Stimulated activated CD4-positive, alpha-beta T cell treated with anti-CD3 and anti-CD28 coated beads, Interleukin-2, amount 100 ng/mL, for 24 hours (primary cell): ENCODE results near the gene AHI1.
"Not testable (repeated sequence)": the region's sequence is repeated elsewhere in the genome, so short reads cannot be mapped to it uniquely, and the experiment has no call there.

ENCODE experiments used
- DNase-seq, 2 donors: peaks; one replicate each; pipeline ENCODE4 v3.0.0-alpha.2; 2020

Gene AHI1

GRCh38 chr6:135505222-135505621, 7.7 kb upstream of the AHI1 start:
- DNase-seq = no peak

- DNase-seq = no peak
These were observed 7.2 kb upstream of the AHI1 start for GRCh38 chr6:135504734-135505133.

- no peak for DNase-seq
These were observed 6.3 kb upstream of the AHI1 start for GRCh38 chr6:135503703-135504475.

GRCh38 chr6:135499441-135500340, 2.2 kb upstream of the AHI1 start:
- no peak for DNase-seq

DNA sequence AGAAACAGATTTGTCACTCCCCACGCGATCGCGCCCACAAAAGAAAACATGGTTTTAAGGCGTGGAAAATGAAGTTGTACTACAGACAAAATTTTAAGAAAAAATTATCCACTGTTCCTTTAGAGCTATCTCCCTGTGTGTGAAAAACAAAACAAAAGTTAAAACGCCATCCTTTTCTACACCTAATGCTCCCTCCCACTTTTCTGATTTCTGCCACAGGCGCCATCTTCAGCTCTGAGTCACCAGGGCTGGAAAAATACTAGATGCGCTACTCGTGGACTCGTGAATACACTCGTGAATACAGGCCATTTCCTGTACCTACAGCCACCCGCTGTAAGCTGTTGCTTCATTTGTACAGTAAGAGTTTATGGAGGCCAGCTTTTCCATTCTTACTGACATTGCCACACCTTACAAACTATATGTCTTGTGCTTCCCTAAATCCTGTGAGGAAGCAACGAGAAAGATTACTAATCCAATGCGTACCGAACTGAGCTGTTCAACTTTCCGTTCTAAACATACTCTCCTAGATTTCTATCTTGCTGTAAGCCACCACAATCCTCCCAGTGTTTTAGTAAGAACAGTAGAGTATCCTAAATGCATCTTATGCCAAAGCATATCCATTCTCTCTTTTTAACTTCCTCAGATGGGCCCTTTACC, 773 bp upstream of the AHI1 start:
- peak; percentile 57 to 70 for DNase-seq

- DNase-seq = no peak
These were observed 634 bp downstream of the AHI1 start for GRCh38 chr6:135496800-135497411.

DNA sequence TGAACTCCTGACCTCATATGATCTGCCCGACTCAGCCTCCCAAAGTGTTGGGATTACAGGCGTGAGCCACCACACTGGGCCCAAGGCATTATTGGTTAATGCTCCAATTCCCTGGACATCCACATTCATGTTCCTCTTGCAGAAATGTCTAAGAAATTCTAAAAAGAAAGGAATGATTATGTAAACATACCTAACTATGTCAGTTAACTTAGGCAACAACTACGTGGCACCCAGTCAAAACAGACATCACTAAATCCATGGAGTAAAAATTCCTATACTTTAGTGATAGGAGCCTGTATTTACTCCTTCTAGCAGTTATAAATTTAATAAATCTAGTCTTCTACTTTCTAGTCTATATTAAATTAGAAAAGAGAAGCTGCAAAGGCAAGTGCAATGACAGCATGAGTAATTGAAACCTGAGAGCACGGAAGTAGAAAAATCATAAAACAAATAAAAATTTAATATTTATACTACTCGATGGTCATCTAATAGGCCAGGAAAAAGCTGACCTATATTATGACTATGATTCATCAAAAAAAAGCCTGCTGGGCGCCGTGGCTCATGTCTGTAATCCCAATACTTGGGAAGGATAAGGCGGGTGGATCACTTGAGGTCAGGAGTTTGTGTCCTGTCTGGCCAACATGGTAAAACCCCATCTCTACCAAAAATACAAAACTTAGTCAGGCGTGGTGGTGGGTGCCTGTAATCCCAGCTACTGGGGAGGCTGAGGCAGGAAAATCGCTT, 4.2 kb downstream of the AHI1 start:
- no peak for DNase-seq

- no peak for DNase-seq
These were observed 7.2 kb downstream of the AHI1 start for GRCh38 chr6:135490381-135490780.

DNA sequence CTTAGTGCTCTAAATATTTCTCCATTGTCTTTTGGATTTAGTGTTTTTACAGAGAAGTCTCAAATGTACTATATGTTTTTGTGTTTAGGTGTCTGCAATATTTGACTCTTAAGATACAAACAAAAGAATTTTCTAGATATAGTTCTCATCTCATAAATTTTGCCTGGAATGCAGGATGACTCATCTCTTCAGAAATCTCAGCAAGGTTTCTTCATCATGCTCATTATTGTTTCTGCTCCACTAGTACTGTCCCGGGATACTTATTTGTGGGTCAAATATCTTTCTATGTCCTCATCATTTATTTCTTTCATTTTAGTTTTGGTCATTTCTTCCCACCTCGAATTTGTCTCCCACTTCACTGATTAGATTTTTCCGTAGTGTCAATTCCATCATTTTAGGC, 9.5 kb downstream of the AHI1 start:
- no peak for DNase-seq

- DNase-seq = not testable (repeated sequence)
These were observed 13.6 kb downstream of the AHI1 start for GRCh38 chr6:135483903-135484302.

- DNase-seq = no peak
These were observed 15.7 kb downstream of the AHI1 start for GRCh38 chr6:135481783-135482369.

DNA sequence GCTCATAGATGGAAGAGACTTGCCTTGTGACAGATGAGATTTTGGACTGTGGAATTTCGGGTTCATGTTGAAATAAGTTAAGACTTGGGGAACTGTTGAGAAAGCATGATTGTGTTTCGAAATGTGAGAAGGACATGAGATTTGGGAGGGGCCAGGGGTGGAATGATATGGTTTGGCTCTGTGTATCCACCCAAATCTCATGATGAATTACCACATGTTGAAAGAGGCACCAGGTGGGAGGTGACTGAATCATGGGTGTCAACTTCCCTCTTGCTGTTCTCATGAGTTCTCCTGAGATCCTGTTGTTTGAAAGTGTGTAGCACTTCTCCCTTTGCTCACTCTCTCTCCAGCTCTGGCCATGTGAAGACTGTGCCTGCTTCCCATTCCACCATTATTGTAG, 17.9 kb downstream of the AHI1 start:
- DNase-seq = no peak

- DNase-seq = no peak
These were observed 18.9 kb downstream of the AHI1 start for GRCh38 chr6:135478626-135479025.

DNA sequence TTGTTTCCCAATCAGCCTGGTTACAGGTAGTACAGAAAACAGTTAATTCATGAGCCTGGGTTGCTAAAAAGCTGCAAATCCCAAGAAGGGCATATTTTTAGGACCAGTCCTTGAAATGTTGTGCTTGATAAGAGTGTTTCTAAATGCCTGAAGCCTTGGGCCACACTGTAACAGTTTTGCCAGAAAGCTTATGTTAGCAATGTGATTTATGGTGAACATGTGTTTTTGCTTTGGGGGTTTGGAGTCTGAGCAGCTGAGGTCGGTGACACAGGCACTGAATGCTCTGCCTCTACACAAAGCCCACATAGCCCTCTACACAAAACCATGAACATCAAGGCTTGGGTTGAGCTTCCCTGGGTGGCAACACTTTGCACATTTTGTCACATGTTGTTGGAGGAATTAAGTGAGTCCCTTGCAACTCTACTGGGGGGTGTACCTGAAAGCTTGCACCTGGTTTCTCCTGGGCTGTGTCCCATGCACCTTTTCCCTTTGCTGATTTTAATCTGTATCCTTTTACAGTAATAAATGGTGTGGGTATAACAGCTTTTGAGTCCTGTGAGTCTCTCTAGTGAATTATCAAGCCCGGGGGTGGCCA, 22.2 kb downstream of the AHI1 start:
- DNase-seq = no peak

DNA sequence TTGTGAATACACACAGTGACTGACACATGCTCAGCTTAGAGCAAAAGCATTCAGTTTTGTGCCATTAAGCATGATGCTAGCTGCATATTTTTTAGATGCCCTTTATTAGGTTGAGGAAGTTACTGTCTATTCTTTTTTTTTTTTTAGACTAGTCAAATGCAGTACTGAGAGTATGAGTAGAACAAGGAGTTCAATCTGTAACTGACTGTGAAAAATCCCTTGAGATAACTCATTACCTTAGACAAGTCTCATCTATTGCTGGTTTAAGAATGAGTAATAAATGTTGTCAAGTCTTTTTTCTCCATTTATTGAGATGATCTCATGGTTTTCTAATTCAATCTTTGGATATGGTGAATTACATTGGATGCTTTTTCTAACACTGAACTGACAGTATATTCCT, 23.2 kb downstream of the AHI1 start:
- DNase-seq = no peak

DNA sequence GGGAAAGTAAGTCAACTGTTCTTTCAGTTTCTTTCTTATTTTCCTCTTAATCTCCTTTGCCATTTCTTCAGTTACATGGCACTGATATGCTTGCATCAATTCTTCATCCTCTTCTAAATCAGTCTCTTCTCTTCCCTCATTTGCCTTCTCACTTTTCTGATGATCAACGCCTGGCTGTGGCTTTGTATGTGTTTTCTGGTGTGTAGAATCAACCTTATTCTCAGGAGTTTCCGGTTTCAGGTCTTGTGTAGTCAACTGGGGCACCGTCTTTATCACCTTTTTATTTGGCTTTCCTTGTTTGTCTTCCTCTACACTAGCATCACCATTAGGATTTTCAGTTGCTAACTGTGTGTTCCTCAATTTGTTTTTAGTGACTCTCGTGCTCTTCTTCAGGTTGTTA, 31.6 kb downstream of the AHI1 start:
- DNase-seq = no peak

- DNase-seq = no peak
These were observed 32.2 kb downstream of the AHI1 start for GRCh38 chr6:135465307-135465706.

DNA sequence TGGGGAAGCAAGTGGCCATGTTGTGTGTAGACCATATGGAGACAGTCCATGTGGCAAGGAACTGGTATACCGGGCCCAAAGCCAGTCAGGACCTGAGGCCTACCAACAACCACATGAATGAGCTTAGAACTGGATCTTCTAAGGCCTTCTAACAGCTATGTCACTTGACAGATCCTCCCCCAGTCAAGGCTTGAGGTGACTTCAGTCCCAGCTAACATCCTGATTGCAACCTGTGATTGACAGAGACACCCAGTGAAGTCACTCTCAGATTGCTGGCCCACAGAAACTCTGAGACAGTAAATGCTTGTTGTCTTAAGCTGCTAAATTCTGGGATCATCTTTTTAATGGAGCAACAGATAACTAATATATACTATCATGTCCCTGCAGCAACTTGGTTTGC, 32.9 kb downstream of the AHI1 start:
- no peak for DNase-seq

DNA sequence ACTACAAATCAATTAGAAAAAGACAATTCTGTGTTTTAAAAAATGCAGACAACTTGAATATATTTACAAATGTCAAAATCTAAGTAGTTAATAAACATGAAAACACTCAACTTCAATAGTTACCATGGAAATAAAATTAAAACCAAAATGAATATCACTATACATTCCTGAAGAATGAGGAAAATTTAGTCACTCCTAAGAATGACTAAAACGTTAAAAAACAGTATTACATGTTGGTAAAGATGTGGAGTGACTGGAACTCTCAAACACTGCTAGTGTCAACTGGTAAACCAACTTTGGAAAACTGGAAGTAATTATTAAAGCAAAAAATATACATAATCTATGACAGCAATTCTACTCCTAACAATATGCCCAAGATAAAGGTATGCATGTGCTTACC, 36.3 kb downstream of the AHI1 start:
- DNase-seq = no peak

- DNase-seq = no peak
These were observed 39.5 kb downstream of the AHI1 start for GRCh38 chr6:135458051-135458450.

GRCh38 chr6:135451617-135452190, 45.8 kb downstream of the AHI1 start:
- no peak for DNase-seq
